ENCODE results near the gene IPO4. TPM values are rescaled to one million over a fixed set of nuclear protein-coding genes. Genes with fewer than 3 reads are reported as not detected.

Gene IPO4
- total RNA-seq, 6 experiments from 2014 or later, result 70.4 to 85.2 (median 79.4) TPM

DNA sequence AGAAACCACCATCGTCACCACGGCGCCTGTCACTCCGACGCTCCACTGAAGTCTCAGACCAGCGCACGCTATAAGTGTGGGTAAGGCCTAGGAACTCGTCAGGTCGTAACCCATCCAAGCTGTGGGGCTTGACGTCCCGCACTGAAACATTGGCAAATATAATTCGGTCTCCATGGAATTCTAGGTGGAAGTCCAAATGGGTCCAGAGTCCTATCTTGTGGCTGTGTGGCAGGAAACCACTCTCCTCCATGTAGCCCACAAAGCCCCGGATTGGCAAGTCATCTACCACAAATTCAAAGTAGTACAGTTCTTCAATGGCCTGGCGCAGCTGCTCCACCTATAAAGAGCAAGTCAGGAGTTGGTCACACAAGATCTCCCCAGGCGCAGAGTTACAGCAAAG, 4.3 kb upstream of the IPO4 start:
- DNase-seq, result no peak
- no peak overlapping the region for H3K4me3 Mint-ChIP-seq
- H3K27ac Mint-ChIP-seq, result no peak overlapping the region
- H3K9me3 Mint-ChIP-seq, result no peaks in the 10 kb centered on the region
- TF ChIP-seq CTCF (IDR thresholded peaks at IDR 0.05), result no peak
- peaks cover 25% of the 10 kb centered on the region for H3K36me3 Mint-ChIP-seq (ENCODE audit: low read depth)
- H3K27me3 Mint-ChIP-seq (ENCODE audit: insufficient read depth), result no peaks in the 10 kb centered on the region; the same call in none of the 2 replicates
- H3K4me1 Mint-ChIP-seq (ENCODE audit: low read depth), result peaks cover 55% of the 10 kb centered on the region

DNA sequence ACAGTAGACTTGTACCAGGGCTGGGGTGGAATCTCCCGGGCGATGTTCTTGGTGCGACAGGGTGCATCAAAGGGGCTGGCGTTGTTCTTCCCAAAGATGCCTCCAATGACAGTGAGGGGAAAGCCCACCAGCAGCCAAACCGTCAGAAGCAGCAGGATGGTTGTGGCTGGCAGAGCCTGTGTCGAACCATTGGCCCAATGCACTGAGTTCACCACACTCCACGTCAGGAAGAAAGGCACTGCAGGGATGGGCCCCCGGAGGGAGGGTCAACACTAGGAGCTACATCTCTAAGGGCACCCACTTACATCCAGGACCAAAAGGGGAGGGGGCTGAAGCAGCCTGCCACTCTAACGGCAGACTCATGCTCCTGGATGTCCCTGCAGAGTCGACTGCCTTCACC, 1.8 kb upstream of the IPO4 start:
- Mint-ChIP-seq H3K27ac (no peak overlapping the region; the same call in 1 of the 2 replicates), H3K27me3 (ENCODE audit: insufficient read depth) (no peaks in the 10 kb centered on the region; the same call in none of the 2 replicates), H3K36me3 (ENCODE audit: low read depth) (peaks cover 31% of the 10 kb centered on the region), H3K4me1 (ENCODE audit: low read depth) (peaks cover 53% of the 10 kb centered on the region), H3K4me3 (no peak overlapping the region), H3K9me3 (no peaks in the 10 kb centered on the region)
- no peak for DNase-seq
- no peak for TF ChIP-seq CTCF (IDR thresholded peaks at IDR 0.05)

DNA sequence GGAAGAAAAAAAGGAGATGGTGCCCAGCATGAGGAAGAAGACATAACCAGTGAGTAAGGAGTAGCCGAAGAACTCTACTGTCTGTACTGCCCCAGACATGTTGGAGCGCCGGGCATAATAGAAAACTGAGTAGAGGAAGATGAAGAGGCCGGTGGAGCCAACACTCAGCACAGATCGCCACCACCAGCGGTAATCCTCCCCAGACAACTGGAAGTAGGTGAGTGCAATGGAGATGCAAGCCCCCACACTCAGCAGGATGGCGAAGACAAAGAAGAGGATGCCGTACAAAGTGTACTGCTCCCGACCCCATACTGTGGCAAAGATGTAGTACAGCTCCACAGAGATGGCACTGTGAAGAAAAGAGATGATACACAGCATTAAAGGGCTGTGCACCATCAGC, 844 bp upstream of the IPO4 start:
- Mint-ChIP-seq H3K9me3 (no peaks in the 10 kb centered on the region), H3K36me3 (ENCODE audit: low read depth) (peaks cover 29% of the 10 kb centered on the region), H3K27ac (peak overlapping the region; percentile 92), H3K4me1 (ENCODE audit: low read depth) (peaks cover 48% of the 10 kb centered on the region), H3K4me3 (peak overlapping the region; percentile 90), H3K27me3 (ENCODE audit: insufficient read depth) (no peaks in the 10 kb centered on the region; the same call in 1 of the 2 replicates)
- no peak for TF ChIP-seq CTCF (IDR thresholded peaks at IDR 0.05)
- no peak for DNase-seq

GRCh38 chr14:24189059-24189375, 401 bp upstream of the IPO4 start:
- peaks cover 44% of the 10 kb centered on the region for H3K4me1 Mint-ChIP-seq (ENCODE audit: low read depth)
- H3K4me3 Mint-ChIP-seq, result peak overlapping the region; percentile 90
- H3K27ac Mint-ChIP-seq, result peak overlapping the region; percentile 92
- peaks cover 26% of the 10 kb centered on the region for H3K36me3 Mint-ChIP-seq (ENCODE audit: low read depth)
- no peaks in the 10 kb centered on the region for H3K9me3 Mint-ChIP-seq
- TF ChIP-seq CTCF (IDR thresholded peaks at IDR 0.05), result no peak
- DNase-seq, result no peak
- peaks cover 2% of the 10 kb centered on the region for H3K27me3 Mint-ChIP-seq (ENCODE audit: insufficient read depth)

DNA sequence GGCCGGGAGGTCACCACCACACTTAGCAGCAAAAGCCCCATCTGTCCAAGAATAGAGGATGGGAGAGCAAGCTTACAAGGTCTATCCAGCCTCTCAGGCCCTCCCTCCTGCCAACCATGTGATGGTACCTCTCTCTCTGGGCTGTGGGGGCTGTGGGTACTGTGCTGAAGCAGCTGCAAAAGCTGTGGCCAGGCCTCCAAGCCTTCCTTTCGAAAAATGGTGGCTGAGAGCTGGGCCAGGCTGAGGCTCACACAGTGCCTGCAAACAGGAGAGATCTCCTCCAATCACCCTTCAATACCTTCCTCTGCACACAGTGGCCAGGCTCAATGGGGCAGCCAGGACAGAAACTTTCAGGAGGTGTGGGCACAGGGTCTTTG, 1.1 kb downstream of the IPO4 start:
- Mint-ChIP-seq H3K4me1 (ENCODE audit: low read depth) (peaks cover 35% of the 10 kb centered on the region), H3K36me3 (ENCODE audit: low read depth) (peaks cover 23% of the 10 kb centered on the region), H3K27ac (peak overlapping the region; percentile 92), H3K9me3 (no peaks in the 10 kb centered on the region), H3K4me3 (peak overlapping the region; percentile 90), H3K27me3 (ENCODE audit: insufficient read depth) (peaks cover 7% of the 10 kb centered on the region)
- no peak for TF ChIP-seq CTCF (IDR thresholded peaks at IDR 0.05)
- no peak for DNase-seq
